T47D (cell line): Measurements from ENCODE around the gene TCOF1.

ENCODE experiments used
- DNase-seq, 2 experiments: peaks; one replicate each; pipeline versions ENCODE4 v3.0.0 to v3.0.0-alpha.2; 2011 to 2012; ENCODE audit warnings: low read depth in 1 of 2, low spot score in 1 of 2
- JUND ChIP-seq: IDR thresholded peaks from 2 replicates; pipeline ENCODE4 v1.6.1; 2012; ENCODE audit warnings: low read depth
- in situ Hi-C: cut with HindIII; loops from 2 replicates; pipeline ENCODE4 v1.10.0; 2016; ENCODE audit warnings: low sequenced_read_pairs, low pct_unique_long_range_greater_than_20kb

The TCOF1 gene

DNA sequence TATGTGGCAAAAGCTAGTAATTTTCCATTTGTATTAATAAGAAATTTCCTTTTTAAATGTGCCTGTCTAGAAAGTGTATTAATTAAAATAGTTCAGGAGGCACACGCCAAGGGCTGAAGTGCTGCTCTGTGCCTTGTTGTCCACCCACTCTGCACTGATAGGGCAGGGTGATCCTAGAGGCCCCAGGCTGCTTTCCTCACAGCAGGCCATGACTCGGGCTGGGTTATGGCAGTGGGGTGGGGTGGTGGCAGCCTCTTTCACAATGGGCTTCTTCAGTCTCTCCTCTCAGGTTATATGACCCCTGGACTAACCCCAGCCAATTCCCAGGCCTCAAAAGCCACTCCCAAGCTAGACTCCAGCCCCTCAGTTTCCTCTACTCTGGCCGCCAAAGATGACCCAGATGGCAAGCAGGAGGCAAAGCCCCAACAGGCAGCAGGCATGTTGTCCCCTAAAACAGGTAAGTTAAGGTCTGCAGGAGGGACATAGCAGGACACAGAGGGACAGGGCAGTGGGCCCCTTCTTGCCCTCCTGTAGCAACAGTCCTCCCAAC, 35.7 kb downstream of the TCOF1 start:
- no peak for DNase-seq
- TF ChIP-seq JUND: no peak
- in situ Hi-C loops: no loop called here

DNA sequence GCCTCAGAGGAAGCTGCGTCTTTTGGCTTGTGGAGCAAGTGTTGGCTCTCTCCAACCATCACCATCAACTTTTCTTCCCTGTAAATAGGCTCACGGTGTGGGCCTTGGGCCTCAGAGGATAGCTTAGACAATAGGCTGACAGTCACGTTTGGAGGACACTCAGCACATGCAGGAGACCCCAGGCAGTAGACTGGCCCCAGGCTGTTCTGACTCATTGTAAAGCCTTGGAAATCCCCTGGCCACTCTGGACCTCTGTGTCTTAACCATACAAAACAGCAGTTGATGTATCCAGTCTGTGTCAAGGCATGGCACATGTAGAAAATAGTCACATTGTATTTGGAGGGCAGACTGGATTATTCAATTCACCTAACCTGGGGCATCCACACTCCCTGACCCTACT, 36.6 kb downstream of the TCOF1 start:
- no peak for TF ChIP-seq JUND
- DNase-seq: no peak
- in situ Hi-C loops: no loop called here

DNA sequence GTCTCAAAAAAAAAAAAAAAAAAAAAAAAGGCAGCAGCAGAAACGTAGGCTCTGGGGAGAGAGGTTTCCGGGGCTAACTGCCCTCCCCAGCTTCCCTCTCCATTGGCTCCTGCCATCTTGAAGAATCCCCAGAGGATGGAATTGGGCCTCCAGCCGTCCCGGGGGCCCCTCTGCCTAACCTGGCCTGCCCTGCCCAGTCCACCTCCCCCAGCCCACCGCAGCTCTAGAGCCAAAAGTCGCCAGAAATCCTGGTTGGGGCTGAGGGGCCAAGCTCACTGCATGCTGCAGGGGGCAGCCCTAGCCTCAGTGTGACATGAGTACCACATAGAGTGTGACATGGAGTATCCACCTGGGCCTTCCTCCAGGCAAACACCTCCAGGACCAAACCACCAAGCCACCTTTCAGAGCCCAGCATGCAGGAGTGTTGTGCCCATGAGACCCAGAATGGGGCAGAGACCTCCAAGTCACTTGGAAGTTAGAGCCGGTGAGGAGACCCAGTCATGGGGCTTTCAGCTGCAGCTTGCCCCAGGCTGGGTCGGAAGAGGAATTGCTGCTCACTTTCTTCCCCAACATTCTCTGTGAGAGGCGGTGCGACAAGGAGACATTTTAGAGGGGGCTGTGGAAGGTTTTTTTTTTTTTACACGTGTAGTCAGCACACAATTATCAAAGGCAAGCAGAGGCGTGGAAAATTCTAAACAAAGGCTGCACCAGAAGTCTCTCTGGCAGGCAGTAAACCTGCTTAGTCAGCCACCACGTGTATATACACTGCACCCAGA, 37.6 kb downstream of the TCOF1 start:
- in situ Hi-C loops: no loop called here
- no peak for TF ChIP-seq JUND
- DNase-seq: no peak

DNA sequence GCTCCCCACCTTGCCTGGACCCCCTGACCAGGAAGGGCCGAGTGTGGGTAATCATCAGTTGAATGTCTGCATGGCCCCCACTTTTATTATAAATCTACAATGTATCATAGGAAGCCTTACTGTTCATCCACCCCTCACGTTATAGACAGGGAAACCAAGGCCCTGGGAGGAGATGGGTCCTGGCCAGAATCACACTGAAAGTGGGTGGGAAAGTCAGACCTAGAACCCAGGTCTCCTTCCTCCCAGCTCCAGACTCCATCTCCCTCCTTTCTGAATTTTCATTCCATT, 38.1 kb downstream of the TCOF1 start:
- in situ Hi-C loops: no loop called here
- no peak for DNase-seq
- no peak for TF ChIP-seq JUND

DNA sequence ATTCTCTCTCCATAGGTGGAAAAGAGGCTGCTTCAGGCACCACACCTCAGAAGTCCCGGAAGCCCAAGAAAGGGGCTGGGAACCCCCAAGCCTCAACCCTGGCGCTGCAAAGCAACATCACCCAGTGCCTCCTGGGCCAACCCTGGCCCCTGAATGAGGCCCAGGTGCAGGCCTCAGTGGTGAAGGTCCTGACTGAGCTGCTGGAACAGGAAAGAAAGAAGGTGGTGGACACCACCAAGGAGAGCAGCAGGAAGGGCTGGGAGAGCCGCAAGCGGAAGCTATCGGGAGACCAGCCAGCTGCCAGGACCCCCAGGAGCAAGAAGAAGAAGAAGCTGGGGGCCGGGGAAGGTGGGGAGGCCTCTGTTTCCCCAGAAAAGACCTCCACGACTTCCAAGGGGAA, 38.8 kb downstream of the TCOF1 start:
- DNase-seq: no peak
- in situ Hi-C loops: no loop called here
- TF ChIP-seq JUND: no peak

DNA sequence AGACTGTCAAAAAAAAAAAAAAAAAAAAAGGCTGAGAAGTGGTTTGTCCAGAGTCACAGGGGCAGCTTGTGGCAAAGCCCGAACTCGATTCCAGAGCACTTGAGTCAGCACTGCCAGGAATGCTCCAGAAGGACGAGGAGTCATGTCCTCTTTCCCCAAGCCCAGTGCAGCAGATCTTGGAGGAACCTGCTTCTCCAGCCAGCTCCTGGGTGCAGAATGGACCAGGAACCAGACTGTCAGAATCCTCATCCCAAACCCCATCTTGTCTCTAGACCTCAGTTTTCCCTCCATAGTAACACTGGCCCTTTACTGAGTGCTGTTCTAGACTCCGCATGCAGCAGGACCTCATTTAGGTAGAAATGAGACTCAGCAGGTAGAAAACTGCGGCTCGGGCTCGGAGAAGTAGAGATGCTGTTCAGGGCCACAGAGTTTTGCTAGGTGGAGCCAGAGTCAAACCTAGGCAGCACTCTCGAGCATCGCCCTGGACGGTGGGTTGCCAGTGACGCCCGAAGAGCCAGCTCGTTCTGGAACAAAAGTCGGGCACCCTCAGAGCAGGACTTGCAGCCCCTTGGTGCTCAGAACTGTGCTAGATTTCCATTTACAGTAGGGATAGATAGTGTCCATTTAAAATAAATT, 39.8 kb downstream of the TCOF1 start:
- DNase-seq: no peak
- TF ChIP-seq JUND: no peak
- in situ Hi-C loops: no loop called here

DNA sequence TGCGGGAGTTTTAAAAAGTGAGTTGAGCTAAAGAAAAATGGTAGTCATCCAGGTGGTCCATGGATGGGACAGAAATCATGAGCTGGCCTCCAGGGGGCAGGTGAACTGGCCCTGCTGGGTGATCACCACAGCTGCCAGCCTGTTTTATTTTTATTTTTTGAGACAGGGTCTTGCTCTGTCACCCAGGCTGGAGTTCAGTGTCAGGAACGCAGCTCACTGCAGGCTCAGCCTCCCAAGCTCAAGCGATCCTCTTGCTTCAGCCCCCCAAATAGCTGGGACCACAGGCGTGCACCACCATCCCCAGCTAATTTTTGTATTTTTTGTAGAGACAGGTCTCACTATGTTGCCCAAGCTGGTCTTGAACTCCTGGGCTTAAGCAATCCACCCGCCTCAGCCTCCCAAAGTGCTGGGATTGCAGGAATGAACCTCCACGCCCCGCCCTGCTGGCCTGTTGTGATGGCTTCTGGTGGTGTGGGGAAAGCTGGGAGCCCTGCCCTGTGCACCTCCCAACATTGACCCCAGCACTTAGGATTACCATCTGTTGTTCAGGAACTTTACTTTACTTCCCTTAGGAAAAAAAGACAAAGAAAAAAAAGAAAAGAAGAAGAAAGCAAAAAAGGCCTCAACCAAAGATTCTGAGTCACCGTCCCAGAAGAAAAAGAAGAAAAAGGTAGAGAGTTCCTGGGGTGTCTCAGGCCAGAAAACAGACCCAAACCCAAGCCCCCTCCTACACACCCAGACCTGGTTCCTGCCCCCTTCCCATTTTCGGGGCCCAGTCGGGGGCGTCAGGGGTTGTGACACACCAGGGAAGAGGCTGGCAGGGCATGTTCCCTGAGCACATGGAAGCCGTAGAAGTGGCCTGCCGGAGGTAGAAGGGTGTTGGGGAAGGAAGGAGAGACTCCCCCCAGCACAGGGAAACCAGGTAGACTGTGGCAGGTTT, 40.6 kb downstream of the TCOF1 start:
- no peak for TF ChIP-seq JUND
- in situ Hi-C loops: no loop called here
- no peak for DNase-seq

DNA sequence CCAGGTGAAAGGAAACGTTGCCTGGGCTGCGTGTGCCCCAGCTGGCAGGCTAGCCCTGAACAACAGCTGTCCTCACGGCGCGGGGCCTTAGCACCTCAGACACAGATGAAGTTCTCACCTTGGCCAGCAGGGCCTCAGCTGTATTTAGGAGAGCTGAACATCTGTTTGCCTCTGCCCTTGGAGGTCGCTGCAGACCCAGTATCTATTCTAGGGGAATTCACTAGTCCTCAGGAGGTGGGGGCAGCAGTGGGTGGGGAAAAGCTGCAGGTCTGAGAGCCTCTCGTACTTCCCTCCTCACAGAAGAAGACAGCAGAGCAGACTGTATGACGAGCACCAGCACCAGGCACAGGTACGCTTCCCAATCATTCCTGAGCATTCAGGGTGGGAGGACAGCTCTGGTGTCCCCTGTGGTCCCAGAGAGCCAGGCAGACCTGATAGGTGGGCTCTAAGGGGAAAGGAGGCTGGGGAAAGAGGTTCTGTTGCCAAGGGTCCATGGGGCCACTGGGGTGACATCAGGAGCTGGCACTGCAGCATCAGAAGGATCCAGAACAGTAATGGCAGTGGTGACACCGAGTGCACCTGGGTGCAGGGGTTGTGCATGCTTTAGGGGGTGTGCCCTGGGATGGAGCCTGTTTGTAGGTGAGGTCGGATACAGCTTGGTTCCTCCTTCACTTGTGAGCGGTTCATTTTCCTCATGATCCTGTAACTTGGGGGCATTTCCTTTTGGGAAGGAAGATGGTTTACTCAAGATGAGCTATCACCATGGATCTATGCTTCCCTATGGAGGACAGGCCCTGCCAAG, 41.4 kb downstream of the TCOF1 start:
- DNase-seq: peak in 1 of 2 experiments; percentile 31
- TF ChIP-seq JUND: no peak
- in situ Hi-C loops: no loop called here

DNA sequence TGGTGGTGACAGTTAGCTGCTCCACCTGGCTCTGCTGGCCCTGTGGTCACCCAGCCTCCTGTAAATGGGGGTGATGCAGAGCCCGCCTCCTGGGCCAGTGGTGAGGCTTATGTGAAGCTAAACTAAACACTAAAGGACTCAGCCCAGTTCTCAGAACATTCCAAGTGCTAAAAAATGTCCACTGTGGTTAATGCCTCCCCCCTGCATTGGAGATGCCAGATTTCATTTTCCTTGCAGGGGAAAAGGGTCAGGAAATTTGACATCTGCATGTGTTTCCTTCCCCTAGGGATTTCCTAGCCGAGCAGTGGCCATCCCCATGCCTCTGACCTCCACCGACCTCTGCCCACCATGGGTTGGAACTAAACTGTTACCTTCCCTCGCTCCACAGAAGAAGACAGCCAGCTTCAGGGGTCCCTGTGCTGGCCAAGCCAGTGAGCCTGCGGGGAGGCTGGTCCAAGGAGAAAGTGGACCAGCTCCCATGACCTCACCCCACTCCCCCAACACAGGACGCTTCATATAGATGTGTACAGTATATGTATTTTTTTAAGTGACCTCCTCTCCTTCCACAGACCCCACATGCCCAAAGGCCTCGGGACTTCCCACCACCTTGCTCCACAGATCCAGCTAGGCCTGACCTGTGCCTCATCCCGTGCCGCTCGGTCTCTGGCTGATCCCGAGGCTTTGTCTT, 42.2 kb downstream of the TCOF1 start:
- TF ChIP-seq JUND: no peak

DNA sequence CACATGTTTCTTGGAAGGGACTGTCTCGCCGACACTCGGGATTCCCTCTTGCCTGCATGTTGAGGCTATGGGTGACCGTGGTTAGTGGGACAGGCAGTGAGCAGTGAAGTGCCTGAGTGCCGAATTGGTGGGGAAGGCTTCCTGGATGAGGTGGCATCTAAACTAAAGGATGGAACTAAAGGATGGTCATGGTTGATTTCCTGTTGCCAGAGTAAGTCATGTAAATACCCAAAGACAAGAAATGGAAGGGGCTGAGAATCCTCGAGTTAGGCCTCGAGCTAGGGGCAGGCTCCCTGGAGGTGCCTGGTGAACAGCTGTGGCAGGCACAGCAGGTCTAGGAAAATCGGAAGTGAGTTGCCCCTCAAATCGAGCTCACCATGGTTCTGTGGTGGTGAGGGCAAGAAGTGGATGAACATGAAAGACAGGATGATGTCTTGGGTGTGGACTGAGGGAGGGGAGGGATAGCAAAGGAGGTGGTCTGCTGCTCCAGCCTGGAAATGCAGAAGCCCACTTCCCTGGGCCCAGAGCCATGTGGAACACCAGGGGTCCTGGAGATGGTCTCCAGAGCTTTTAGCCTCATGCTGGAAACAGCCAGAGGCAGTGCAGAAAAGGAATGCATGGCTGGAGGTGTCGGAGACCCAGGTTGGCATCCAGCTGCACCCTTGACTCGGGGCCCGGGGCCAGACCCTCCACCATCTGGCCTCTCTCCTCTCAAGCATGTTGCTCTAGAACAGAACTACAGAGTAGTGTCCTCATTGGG, 43.0 kb downstream of the TCOF1 start:
- in situ Hi-C loops: no loop called here
- TF ChIP-seq JUND: no peak
- no peak for DNase-seq

More for the DNA sequence above, 42.2 kb downstream of the TCOF1 start:
- in situ Hi-C loops: no loop called here
- no peak for DNase-seq

DNA sequence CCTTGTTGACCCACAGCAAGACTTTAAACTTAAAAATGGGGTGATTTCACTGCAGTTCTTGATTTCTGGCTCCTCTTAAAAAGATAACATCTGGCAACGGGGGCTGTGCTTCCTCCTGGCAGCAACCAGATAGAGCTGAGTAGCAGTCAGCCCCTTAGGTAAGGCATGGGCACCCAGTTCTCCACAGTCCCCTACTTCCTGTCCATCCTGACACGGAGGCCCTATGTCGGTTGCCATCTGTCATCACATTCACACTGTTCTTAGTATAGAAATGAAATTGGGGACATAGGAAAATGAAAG, 43.5 kb downstream of the TCOF1 start:
- in situ Hi-C loops: no loop called here
- TF ChIP-seq JUND: no peak

More for the DNA sequence above, 43.5 kb downstream of the TCOF1 start:
- no peak for DNase-seq
